GM12875 (cell line): Measurements from ENCODE around the gene SNX24.
"Not testable (repeated sequence)": the region's sequence is repeated elsewhere in the genome, so short reads cannot be mapped to it uniquely, and the experiment has no call there.

Experiments
- H3K4me3 ChIP-seq: one replicate; pipeline ENCODE4 v1.5.1; 2011; ENCODE audit warnings: low read depth, low read length, control low read depth
- TF ChIP-seq, protein P1 (sequence below): IDR thresholded peaks from 2 replicates; pipeline ENCODE4 v1.5.1; 2011; ENCODE audit warnings: low read depth, mild to moderate bottlenecking, control low read depth, inconsistent platforms, low read length, moderate library complexity, borderline replicate concordance; ENCODE audit not compliant: insufficient read depth

SNX24 gene

DNA sequence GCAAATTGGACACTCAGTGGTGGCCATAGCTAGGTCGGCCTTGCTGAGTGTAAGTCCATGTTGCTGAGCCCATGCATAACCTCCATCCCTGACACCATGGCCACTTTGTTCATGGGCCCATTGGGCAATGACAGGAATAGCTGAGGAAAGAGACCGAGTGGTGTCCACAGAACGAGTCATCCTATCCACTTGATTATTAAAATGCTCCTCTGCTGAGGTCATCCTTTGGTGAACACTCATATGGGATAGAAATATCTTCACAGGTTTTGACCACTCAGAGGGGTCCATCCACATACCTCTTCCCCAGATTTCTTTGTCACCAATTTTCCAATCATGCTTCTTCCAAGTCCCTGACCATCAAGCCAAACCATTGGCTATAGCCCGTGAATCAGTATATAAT lies 127.5 kb downstream of the SNX24 start:
- H3K4me3 ChIP-seq: no peak overlapping the region
- TF ChIP-seq, protein P1, sequence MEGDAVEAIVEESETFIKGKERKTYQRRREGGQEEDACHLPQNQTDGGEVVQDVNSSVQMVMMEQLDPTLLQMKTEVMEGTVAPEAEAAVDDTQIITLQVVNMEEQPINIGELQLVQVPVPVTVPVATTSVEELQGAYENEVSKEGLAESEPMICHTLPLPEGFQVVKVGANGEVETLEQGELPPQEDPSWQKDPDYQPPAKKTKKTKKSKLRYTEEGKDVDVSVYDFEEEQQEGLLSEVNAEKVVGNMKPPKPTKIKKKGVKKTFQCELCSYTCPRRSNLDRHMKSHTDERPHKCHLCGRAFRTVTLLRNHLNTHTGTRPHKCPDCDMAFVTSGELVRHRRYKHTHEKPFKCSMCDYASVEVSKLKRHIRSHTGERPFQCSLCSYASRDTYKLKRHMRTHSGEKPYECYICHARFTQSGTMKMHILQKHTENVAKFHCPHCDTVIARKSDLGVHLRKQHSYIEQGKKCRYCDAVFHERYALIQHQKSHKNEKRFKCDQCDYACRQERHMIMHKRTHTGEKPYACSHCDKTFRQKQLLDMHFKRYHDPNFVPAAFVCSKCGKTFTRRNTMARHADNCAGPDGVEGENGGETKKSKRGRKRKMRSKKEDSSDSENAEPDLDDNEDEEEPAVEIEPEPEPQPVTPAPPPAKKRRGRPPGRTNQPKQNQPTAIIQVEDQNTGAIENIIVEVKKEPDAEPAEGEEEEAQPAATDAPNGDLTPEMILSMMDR: no peak

DNA sequence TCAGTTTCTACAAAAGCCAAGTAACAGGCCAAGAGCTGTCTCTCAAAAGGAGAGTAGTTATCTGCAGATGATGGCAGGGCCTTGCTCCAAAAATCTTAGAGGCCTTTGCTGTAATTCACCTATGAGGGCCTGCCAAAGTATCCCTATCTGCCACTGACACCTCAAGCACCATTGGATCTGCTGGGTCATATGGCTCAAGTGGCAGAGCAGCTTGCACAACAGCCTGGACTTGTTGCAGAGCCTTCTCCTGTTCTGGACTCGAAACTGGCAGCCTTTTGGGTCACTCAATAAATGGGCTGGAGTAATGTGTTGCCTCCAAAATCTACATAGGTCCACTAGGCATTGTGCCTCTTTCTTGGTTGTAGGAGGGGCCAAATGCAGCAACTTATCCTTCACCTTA lies 128.3 kb downstream of the SNX24 start:
- H3K4me3 ChIP-seq: not testable (repeated sequence)

DNA sequence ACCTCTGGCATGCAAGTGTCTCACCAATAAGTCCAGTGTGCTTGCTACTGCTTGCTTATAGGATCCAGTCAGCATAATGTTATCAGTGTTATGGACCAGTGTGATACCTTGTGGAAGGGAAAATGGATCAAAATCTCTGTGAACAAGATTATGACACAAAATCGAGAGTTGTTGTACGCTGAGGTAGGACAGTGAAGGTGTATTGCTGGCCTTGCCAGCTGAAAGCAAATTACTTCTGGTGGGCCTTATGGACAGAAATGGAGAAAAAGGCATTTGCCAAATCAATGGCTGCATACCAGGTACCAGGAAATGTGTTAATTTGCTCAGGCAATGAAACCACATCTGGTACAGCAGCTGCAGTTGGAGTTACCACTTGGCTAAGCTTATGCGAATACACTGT lies 128.8 kb downstream of the SNX24 start:
- not testable (repeated sequence) for H3K4me3 ChIP-seq

DNA sequence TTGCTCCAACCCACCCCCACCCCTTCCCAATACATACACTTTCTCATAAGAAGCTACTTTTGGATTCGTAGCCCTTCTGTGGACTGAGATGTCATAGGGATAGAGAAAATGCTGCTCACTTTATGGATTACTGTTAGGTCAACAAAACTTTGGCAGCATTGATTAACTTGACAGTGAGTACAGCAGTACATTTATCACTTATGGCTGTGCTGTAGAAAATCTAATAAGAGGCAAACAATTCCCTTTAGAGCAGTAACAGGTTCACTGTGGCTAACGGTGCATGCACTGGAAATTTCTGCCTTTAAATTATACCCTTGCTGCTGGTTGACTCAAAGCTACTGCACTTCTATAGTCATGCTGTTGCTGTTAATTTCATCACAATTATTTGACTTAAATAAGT lies 131.9 kb downstream of the SNX24 start:
- TF ChIP-seq, protein P1: no peak
- H3K4me3 ChIP-seq: no peak overlapping the region

DNA sequence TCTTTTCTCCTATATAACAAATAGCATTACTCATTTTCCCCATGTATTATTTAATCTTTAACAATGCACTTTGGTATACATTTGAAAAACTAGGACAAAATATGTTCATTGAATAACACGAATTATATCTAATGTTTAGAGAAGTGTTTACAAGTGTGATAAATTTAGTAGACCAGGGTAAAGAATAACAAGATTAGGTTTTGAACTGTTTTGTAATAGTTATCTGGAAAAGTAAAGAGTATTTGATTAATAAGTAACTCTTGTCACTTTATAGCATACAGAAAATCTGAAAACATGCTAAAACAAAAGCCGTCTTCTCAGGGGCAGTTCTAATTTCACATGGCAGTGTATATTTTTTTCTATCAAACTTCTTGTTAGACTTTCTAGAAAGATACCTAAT lies 132.7 kb downstream of the SNX24 start:
- TF ChIP-seq, protein P1: no peak

DNA sequence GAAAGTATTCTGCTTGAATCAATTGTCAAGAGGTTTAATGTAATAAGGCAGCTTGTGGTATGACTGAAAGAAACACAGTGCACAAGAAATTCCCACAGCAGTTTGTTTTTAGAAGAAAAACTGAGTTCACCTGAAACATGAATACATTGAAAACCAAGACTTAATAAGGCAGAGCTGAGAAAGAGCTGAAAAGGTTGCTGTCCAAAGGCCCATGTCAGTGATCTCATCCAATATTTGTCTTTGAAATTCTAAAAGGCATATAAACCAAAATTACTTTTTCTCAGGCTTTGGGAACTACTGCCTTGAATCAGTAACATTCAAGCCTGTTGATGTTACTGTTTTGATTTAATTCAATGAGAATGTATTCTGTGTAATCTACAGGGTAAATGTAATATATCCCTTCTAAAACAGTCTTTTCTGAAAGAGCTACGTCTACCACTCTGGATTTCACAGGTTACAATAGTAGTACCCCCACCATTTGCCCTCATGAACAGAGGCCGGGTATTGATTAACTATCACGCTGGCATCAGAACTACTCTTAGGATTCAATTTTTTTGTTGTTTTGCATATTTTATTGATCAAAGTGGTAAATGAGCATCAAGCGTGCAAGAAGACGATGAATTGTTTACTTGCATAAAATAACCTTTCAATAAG lies 133.4 kb downstream of the SNX24 start:
- no peak overlapping the region for H3K4me3 ChIP-seq
- TF ChIP-seq, protein P1: no peak

More for the DNA sequence above, 132.7 kb downstream of the SNX24 start:
- H3K4me3 ChIP-seq: no peak overlapping the region

DNA sequence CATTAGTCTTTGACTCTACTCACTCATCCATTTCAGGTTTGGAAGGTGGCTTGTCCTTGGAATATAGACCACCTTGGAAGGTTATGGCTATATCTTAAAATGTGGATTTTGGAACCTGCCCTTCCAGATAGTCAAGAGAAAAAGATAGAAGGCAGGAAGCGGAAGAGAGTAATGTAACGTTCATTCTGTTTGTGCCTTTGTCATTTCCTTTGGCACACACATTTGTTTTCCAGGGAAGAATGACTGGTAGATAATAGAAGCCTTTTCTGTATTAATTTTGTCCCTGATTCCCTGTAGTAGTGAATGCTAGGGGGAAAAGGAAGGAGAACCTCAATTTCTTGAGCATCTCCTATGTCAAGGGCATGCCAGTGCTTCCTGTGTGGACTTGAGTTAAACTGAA lies 136.4 kb downstream of the SNX24 start:
- TF ChIP-seq, protein P1: no peak
- no peak overlapping the region for H3K4me3 ChIP-seq

DNA sequence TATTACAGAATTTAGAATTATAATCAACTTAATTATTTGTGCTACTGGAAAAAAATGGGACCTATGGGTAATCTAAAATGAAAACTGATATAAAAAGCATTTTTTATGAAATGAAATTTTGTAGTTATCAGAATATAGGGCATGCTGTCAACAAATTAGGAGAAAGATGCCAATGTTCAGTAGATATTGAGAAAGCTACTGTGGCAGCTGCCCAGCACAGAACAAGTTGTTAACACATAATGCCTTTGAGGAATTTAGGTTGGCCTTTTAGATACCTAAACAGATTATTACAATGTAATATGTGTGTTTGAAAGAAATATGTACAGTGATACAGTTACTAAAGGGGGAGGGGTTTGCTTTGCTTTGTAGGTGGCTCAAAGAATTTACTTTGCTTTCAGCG lies 137.0 kb downstream of the SNX24 start:
- TF ChIP-seq, protein P1: no peak
- no peak overlapping the region for H3K4me3 ChIP-seq
